ENCODE data around the gene AHCYL2.
"Not testable (repeated sequence)": the region's sequence is repeated elsewhere in the genome, so short reads cannot be mapped to it uniquely, and the experiment has no call there.

Gene AHCYL2

GRCh38 chr7:129247087-129247486, 22.3 kb downstream of the AHCYL2 start:
- no peak for TF ChIP-seq CTCF (conservative IDR thresholded peaks at IDR 0.05; ENCODE audit: control insufficient read depth, insufficient read depth, low read depth, low read length)
- no peak overlapping the region for H3K4me3 ChIP-seq (ENCODE audit: control insufficient read depth, low read depth, low read length)
- DNase-seq (ENCODE audit: low read depth) = peak; percentile 6

GRCh38 chr7:129252128-129252527, 27.3 kb downstream of the AHCYL2 start:
- H3K4me3 ChIP-seq (ENCODE audit: control insufficient read depth, low read depth, low read length) = no peak overlapping the region
- TF ChIP-seq CTCF (conservative IDR thresholded peaks at IDR 0.05; ENCODE audit: control insufficient read depth, insufficient read depth, low read depth, low read length) = no peak
- no peak for DNase-seq (ENCODE audit: low read depth)

- H3K4me3 ChIP-seq (ENCODE audit: control insufficient read depth, low read depth, low read length); DNase-seq (ENCODE audit: low read depth): not testable (repeated sequence)
Observed at GRCh38 chr7:129252603-129253002, 27.8 kb downstream of the AHCYL2 start.

- DNase-seq (ENCODE audit: low read depth) = no peak
- H3K4me3 ChIP-seq (ENCODE audit: control insufficient read depth, low read depth, low read length) = no peak overlapping the region
- TF ChIP-seq CTCF (conservative IDR thresholded peaks at IDR 0.05; ENCODE audit: control insufficient read depth, insufficient read depth, low read depth, low read length) = no peak
Observed at GRCh38 chr7:129255800-129256199, 31.0 kb downstream of the AHCYL2 start.

- no peak for TF ChIP-seq CTCF (conservative IDR thresholded peaks at IDR 0.05; ENCODE audit: control insufficient read depth, insufficient read depth, low read depth, low read length)
- H3K4me3 ChIP-seq (ENCODE audit: control insufficient read depth, low read depth, low read length) = no peak overlapping the region
- DNase-seq (ENCODE audit: low read depth) = no peak
Observed at GRCh38 chr7:129256221-129256620, 31.4 kb downstream of the AHCYL2 start.

- no peak overlapping the region for H3K4me3 ChIP-seq (ENCODE audit: control insufficient read depth, low read depth, low read length)
- no peak for DNase-seq (ENCODE audit: low read depth)
Observed at GRCh38 chr7:129257168-129257567, 32.3 kb downstream of the AHCYL2 start.

GRCh38 chr7:129258649-129259389, 34.0 kb downstream of the AHCYL2 start:
- H3K4me3 ChIP-seq (ENCODE audit: control insufficient read depth, low read depth, low read length) = no peak overlapping the region
- TF ChIP-seq CTCF (conservative IDR thresholded peaks at IDR 0.05; ENCODE audit: control insufficient read depth, insufficient read depth, low read depth, low read length) = no peak
- no peak for DNase-seq (ENCODE audit: low read depth)

More at GRCh38 chr7:129257168-129257567, 32.3 kb downstream of the AHCYL2 start:
- TF ChIP-seq CTCF (conservative IDR thresholded peaks at IDR 0.05; ENCODE audit: control insufficient read depth, insufficient read depth, low read depth, low read length) = no peak
